ENCODE results near the gene RASAL1. TPM values are rescaled to one million over a fixed set of nuclear protein-coding genes. Genes with fewer than 3 reads are reported as not detected.

RASAL1 gene
- total RNA-seq, 1 experiment from 2014 or later = 85.9 TPM

GRCh38 chr12:113058553-113058952 lies 77.0 kb downstream of the RASAL1 start:
- Mint-ChIP-seq H3K27me3 (ENCODE audit: unreplicated experiment) (peaks cover 29% of the 10 kb centered on the region), H3K4me3 (ENCODE audit: low read depth, unreplicated experiment) (no peak overlapping the region), H3K27ac (ENCODE audit: unreplicated experiment) (no peak overlapping the region), H3K4me1 (ENCODE audit: low read depth, unreplicated experiment) (no peaks in the 10 kb centered on the region), H3K36me3 (ENCODE audit: insufficient read depth, unreplicated experiment) (no peaks in the 10 kb centered on the region), H3K9me3 (ENCODE audit: low read depth, unreplicated experiment) (no peaks in the 10 kb centered on the region)
- intact Hi-C loops (cut with micrococcal nuclease; ENCODE audit: unreplicated experiment) = no loop called here
- DNase-seq = no peak
- no TSS peak for BruUV-seq (replicated peaks)
- CTCF ChIA-PET = no interaction called here
- TF ChIP-seq, protein P1, sequence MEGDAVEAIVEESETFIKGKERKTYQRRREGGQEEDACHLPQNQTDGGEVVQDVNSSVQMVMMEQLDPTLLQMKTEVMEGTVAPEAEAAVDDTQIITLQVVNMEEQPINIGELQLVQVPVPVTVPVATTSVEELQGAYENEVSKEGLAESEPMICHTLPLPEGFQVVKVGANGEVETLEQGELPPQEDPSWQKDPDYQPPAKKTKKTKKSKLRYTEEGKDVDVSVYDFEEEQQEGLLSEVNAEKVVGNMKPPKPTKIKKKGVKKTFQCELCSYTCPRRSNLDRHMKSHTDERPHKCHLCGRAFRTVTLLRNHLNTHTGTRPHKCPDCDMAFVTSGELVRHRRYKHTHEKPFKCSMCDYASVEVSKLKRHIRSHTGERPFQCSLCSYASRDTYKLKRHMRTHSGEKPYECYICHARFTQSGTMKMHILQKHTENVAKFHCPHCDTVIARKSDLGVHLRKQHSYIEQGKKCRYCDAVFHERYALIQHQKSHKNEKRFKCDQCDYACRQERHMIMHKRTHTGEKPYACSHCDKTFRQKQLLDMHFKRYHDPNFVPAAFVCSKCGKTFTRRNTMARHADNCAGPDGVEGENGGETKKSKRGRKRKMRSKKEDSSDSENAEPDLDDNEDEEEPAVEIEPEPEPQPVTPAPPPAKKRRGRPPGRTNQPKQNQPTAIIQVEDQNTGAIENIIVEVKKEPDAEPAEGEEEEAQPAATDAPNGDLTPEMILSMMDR (IDR thresholded peaks at IDR 0.05; ENCODE audit: unreplicated experiment) = no peak

DNA sequence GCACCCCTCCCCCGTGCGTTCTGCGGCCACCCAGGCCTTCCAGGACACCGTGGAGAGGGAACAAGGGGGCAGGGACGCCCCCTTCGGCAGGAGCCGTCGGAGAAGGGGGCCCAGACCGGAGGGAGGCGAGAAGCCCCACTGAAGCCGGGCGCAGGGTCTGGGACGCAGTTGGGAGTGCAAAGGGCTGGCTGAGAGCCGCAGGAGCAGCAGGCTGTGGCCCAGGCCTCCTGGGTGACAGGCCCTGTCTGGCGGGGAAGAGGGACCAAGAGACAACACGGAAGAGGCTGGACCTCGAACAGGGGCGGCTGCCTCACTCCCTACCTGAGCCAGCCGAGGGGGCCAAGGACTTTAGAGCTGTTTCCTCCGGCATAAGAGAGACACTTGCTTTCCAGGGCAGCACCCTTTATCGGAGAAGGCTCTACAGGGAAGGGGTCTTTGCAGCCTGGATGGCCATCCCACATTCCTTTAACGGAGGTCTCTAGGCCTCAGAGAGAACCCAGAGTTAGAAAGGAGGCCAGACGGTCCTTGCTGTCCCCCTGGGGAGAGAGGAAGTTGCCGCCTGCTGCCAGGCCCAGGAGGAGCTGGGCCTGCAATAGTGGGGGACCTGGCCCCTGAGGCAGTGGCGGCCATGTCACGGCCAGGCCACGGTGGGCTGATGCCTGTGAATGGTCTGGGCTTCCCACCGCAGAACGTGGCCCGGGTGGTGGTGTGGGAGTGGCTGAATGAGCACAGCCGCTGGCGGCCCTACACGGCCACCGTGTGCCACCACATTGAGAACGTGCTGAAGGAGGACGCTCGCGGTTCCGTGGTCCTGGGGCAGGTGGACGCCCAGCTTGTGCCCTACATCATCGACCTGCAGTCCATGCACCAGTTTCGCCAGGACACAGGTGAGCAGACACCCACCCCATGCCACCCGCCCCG lies 77.7 kb downstream of the RASAL1 start:
- intact Hi-C loops (cut with micrococcal nuclease; ENCODE audit: unreplicated experiment) = no loop called here
- H3K4me3 Mint-ChIP-seq (ENCODE audit: low read depth, unreplicated experiment) = no peak overlapping the region

GRCh38 chr12:113056631-113057488 lies 78.7 kb downstream of the RASAL1 start, which contains the start of gene DTX1:
TSS of gene DTX1 (plus strand) at chr12:113056730. CDS start at chr12:113058193, 1,463 bp downstream.
- BruUV-seq (replicated peaks) = no TSS peak
- no peak for DNase-seq
- CTCF ChIA-PET = interaction anchor here (0.6 to 0.7 kb wide), 2 partner anchors 10 to 15 kb away, joined by 3 to 4 read pairs; no protein-coding TSS in a partner anchor
- H3K9me3 Mint-ChIP-seq (ENCODE audit: low read depth, unreplicated experiment) = no peaks in the 10 kb centered on the region
- no peak within 1 kb of the TSS for H3K27ac Mint-ChIP-seq (ENCODE audit: unreplicated experiment)
- intact Hi-C loops (cut with micrococcal nuclease; ENCODE audit: unreplicated experiment) = no loop called here
- TF ChIP-seq, protein P1 (IDR thresholded peaks at IDR 0.05; ENCODE audit: unreplicated experiment) = no peak
- H3K4me3 Mint-ChIP-seq (ENCODE audit: low read depth, unreplicated experiment) = no peak within 1 kb of the TSS
- no peaks in the 10 kb centered on the region for H3K36me3 Mint-ChIP-seq (ENCODE audit: insufficient read depth, unreplicated experiment)
- peaks cover 45% of the 10 kb centered on the region for H3K27me3 Mint-ChIP-seq (ENCODE audit: unreplicated experiment)
- no peaks in the 10 kb centered on the region for H3K4me1 Mint-ChIP-seq (ENCODE audit: low read depth, unreplicated experiment)

More for the DNA sequence above, 77.7 kb downstream of the RASAL1 start:
- TF ChIP-seq, protein P1 (IDR thresholded peaks at IDR 0.05; ENCODE audit: unreplicated experiment) = no peak
- BruUV-seq (replicated peaks) = no TSS peak
- CTCF ChIA-PET = no interaction called here
- H3K27ac Mint-ChIP-seq (ENCODE audit: unreplicated experiment) = no peak overlapping the region
- no peaks in the 10 kb centered on the region for H3K4me1 Mint-ChIP-seq (ENCODE audit: low read depth, unreplicated experiment)
- H3K9me3 Mint-ChIP-seq (ENCODE audit: low read depth, unreplicated experiment) = no peaks in the 10 kb centered on the region
- H3K27me3 Mint-ChIP-seq (ENCODE audit: unreplicated experiment) = peaks cover 36% of the 10 kb centered on the region
- DNase-seq = no peak
- no peaks in the 10 kb centered on the region for H3K36me3 Mint-ChIP-seq (ENCODE audit: insufficient read depth, unreplicated experiment)

DNA sequence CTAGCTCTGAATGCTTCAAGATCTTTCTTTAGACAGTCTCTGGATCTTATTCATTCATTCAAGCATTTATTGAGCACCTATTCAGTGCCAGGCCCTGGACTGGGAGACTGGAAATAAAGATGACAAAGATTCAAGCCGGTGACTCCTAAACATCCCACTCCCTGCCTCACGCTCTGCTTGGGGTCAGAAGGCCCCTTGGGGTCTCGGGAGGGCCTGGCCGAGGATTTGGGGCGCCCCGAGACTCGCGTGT lies 79.3 kb downstream of the RASAL1 start:
- Mint-ChIP-seq H3K9me3 (ENCODE audit: low read depth, unreplicated experiment) (no peaks in the 10 kb centered on the region), H3K4me1 (ENCODE audit: low read depth, unreplicated experiment) (no peaks in the 10 kb centered on the region), H3K27me3 (ENCODE audit: unreplicated experiment) (peaks cover 51% of the 10 kb centered on the region), H3K4me3 (ENCODE audit: low read depth, unreplicated experiment) (no peak overlapping the region), H3K27ac (ENCODE audit: unreplicated experiment) (no peak overlapping the region), H3K36me3 (ENCODE audit: insufficient read depth, unreplicated experiment) (no peaks in the 10 kb centered on the region)
- intact Hi-C loops (cut with micrococcal nuclease; ENCODE audit: unreplicated experiment) = no loop called here
- DNase-seq = no peak
- TF ChIP-seq, protein P1 (IDR thresholded peaks at IDR 0.05; ENCODE audit: unreplicated experiment) = no peak
- no TSS peak for BruUV-seq (replicated peaks)
- CTCF ChIA-PET = interaction anchor here (0.6 to 0.7 kb wide), 2 partner anchors 10 to 15 kb away, joined by 3 to 4 read pairs; no protein-coding TSS in a partner anchor
